ENCODE results near the gene ARHGEF28.

ARHGEF28 gene

GRCh38 chr5:73654819-73655318 lies 28.9 kb downstream of the ARHGEF28 start:
- H3K4me3 ChIP-seq (ENCODE audit: low read depth, low read length), result no peak overlapping the region

DNA sequence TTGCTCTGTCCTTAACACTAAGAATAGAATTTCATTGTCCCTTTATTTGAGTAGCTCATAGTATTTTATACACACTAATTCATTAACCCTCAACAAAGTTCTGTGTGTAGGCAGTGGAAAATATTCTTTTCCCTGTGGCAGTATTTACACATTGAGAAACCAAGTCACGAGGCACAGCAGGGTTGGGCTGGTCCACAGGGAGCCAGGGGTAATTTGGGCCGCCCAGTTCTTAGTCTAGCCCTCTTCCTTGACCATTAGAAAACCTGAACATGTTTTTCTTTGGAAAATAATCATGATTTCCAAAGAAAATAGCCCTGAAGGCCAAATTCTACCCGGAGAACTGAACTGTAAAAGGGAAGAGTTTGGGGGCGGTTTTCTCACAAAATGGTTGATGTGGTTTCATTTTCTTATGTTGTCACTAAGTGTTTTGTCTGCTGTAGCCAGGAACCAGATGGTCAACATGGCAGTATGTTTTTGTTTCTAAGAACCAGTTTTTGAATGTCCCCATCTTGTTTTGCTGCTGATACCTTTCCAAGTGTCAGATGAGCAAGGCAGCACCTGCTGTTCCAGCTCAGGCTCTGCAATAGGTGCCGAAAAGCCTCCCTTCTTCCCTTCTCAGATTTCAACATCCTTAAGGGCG lies 29.6 kb downstream of the ARHGEF28 start:
- no peak overlapping the region for H3K4me3 ChIP-seq (ENCODE audit: low read depth, low read length)

GRCh38 chr5:73661753-73662152 lies 35.8 kb downstream of the ARHGEF28 start:
- no peak overlapping the region for H3K4me3 ChIP-seq (ENCODE audit: low read depth, low read length)

GRCh38 chr5:73663161-73663859 lies 37.3 kb downstream of the ARHGEF28 start:
- H3K4me3 ChIP-seq (ENCODE audit: low read depth, low read length), result no peak overlapping the region

GRCh38 chr5:73663860-73664240 lies 37.9 kb downstream of the ARHGEF28 start:
- H3K4me3 ChIP-seq (ENCODE audit: low read depth, low read length), result no peak overlapping the region

GRCh38 chr5:73664796-73665195 lies 38.8 kb downstream of the ARHGEF28 start:
- no peak overlapping the region for H3K4me3 ChIP-seq (ENCODE audit: low read depth, low read length)

GRCh38 chr5:73666891-73667290 lies 40.9 kb downstream of the ARHGEF28 start:
- no peak overlapping the region for H3K4me3 ChIP-seq (ENCODE audit: low read depth, low read length)

GRCh38 chr5:73668017-73668416 lies 42.0 kb downstream of the ARHGEF28 start:
- H3K4me3 ChIP-seq (ENCODE audit: low read depth, low read length), result no peak overlapping the region

- no peak overlapping the region for H3K4me3 ChIP-seq (ENCODE audit: low read depth, low read length)
Observed at GRCh38 chr5:73668486-73669111, 42.6 kb downstream of the ARHGEF28 start.

DNA sequence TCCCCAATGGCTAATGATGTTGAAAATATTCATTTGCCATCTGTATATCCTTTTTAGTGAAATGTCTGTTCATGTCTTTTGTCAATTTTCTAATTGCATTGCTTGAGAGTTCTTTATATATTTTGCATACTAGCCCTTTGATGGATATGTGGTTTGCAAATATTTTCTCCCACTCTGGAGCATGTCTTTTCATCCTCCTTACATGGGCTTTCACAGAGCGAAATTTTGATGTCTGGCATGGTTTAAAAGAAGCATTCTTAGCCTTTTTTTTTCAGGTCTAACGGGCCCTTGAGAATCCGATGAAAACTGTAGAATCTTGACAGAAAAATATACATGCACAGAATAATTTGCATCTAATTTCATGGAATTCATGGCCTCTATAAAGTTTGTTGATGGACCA lies 44.7 kb downstream of the ARHGEF28 start:
- H3K4me3 ChIP-seq (ENCODE audit: low read depth, low read length), result no peak overlapping the region

DNA sequence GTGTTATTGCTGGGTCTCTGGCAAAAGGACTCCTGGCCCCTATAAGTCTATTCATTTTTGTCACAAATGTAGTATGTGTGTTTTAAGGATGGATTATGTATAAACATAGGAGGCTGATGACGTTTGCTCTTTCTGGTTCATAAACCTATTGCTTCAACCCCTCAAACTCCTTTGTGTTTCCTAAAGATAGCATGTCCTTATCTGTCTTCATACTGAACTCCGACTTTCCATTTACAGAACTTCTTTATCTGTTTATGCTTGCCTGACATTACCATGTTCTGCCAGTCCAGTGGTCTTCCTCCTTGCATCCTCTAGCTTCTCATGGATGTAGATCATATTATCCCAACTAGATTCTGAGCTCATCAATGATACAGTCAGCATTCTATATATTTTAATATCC lies 46.1 kb downstream of the ARHGEF28 start:
- no peak overlapping the region for H3K4me3 ChIP-seq (ENCODE audit: low read depth, low read length)

DNA sequence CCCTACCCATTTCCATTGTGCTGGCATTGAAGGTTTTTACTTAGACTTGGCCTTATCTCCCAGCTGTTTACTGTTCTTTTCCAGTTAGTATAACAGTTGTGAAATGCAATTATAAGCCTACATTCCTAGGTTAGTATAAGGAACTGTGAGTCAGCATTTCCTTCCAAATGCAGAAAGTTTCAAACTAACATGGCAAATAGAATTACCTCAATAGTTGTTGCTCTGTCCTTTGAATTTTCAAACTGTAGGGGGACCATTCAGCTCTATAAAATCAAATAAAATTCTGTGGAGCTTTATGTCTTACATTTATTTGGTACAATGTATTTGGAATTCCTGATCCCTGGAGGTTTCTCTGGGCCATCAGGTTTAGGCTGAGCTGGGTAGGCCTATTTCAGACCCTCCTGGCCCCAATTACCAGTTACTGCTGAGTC lies 47.2 kb downstream of the ARHGEF28 start:
- no peak overlapping the region for H3K4me3 ChIP-seq (ENCODE audit: low read depth, low read length)

- H3K4me3 ChIP-seq (ENCODE audit: low read depth, low read length), result no peak overlapping the region
Observed at GRCh38 chr5:73674669-73675004, 48.6 kb downstream of the ARHGEF28 start.

DNA sequence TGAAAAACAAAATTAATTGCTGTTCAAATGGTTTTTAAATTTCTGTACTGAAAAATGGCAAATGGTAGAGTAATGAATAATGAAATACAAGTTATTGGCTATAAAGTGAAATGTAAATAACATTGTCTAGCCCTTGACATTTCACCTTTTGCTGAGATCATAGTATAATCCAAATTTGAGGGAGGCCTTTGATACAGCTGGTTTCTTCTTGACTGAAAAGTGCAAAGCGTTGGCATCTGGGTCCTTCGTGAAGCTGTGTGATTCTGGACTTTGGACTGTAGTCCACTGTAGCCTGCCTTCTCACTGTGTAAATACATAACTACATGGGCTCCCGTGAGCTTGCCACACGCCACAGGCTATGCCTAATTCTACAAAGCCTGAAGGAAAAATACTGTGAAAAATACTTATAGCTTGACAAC lies 52.3 kb downstream of the ARHGEF28 start:
- H3K4me3 ChIP-seq (ENCODE audit: low read depth, low read length), result no peak overlapping the region

DNA sequence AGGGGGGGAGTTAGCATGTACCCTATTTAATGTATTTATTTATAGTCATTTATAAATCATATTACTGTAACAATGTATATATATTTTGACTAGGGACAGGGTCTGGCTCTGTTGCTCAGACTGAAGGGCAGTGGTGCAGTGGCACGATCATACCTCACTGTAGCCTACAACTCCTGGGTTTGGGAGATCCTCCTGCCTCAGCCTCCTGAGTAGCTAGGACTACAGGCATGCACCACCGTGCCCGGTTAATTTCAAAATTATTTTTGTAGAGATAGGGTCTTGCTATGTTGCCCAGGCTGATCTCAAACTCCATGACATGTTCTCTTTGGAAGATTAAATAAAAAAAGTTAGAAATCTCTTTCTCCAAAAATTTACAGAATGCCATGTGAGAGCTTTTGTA lies 52.8 kb downstream of the ARHGEF28 start:
- H3K4me3 ChIP-seq (ENCODE audit: low read depth, low read length), result no peak overlapping the region

DNA sequence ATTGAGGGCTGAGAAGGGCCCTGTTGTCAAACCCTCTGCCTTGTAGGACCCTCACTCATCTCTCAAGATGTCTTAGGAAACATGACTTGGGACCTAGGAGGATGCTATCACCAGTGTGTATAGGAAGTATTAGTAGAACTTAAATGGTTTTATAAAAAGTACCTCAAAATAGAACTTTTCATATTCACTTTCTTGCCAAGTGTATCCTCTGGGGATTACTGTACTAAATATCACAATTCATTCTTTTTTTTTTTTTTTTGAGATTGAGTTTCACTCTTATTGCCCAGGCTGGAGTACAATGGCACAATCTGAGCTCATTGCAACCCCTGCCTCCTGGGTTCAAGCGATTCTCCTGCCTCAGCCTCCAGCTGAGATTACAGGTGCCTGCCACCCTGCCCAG lies 56.2 kb downstream of the ARHGEF28 start:
- H3K4me3 ChIP-seq (ENCODE audit: low read depth, low read length), result no peak overlapping the region

DNA sequence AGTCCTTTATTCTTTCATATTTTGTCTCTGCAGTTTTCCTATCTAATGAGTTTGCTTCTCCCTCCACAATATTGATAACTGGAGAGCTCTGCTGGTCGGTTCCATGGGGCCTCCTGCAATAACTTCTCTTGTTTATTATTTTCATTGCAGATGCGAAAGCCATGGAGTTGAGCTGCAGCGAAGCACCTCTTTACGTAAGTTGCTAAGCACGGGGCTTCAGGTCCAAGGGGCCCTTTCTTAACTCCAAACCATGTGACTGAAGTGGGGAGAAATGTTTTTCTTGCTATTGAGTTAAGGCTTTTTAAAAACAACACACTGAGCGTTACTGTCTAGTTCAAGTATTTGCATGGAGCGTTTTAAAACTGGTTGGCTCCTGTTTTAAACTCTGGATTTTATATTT lies 58.7 kb downstream of the ARHGEF28 start:
- no peak overlapping the region for H3K4me3 ChIP-seq (ENCODE audit: low read depth, low read length)

DNA sequence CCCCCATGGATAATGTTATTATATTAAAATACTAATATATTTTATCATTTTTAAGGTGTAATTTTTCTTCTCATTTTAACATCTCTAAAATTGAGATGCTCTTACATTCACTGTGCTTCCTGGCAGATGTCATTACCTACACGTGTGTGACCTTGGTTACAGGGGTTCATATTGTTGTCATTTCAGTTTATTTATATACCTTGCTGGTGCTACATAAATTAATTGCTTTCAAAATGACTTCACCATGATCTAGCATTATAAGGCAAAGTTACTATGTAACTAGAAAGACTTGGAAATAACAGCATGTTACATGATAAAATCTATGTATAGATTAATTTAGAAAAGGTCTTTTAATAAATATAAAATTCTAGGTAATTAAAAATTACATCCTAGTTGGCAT lies 60.9 kb downstream of the ARHGEF28 start:
- H3K4me3 ChIP-seq (ENCODE audit: low read depth, low read length), result no peak overlapping the region

- no peak overlapping the region for H3K4me3 ChIP-seq (ENCODE audit: low read depth, low read length)
Observed at GRCh38 chr5:73687357-73687756, 61.4 kb downstream of the ARHGEF28 start.

DNA sequence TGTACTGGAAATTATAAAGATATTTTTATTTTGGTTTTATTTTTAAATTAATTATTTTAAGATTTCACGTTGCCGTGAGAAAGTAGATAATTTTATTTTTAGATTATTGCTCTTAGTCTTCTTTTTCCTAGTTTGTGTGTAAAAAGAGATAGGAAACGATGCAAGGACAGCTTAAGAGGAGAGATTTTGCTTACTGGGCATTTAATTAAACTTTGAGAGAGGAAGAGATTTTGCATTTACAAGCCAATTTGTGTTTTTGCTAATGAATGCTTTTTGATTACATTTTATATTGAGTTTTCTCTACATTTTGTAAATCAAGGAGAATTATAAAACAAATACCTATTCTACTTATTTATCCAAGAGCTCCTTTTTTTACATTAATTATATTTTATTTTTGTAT lies 64.0 kb downstream of the ARHGEF28 start:
- no peak overlapping the region for H3K4me3 ChIP-seq (ENCODE audit: low read depth, low read length)

- H3K4me3 ChIP-seq (ENCODE audit: low read depth, low read length), result no peak overlapping the region
Observed at GRCh38 chr5:73691302-73692080, 65.5 kb downstream of the ARHGEF28 start.

Measured in iPS-11a (cell line).